K562 (cell line): ENCODE results near the gene SIRT2. TPM values are rescaled to one million over a fixed set of nuclear protein-coding genes. Genes with fewer than 3 reads are reported as not detected.

Experiments
- ATAC-seq: fragments of 200-7000 bp; cut with Tn5 transposase; 3 replicates; pipeline ENCODE4 v1.9.1; 2020; ENCODE audit warnings: moderate library complexity
- BruUV-seq: library from RNA; stranded (reverse); fragments of 400-500 nt; replicated peaks from 2 replicates; lab custom pipeline; 2021; lab: Mats Ljungman, UMichigan
- CTCF ChIA-PET: fragments of 300-600 bp; formaldehyde crosslinking; extraction: SDS; loops from one replicate; lab custom pipeline; 2021; ENCODE audit warnings: low intra/inter-chr PET ratio; lab: Yijun Ruan, JAX
- POLR2A ChIA-PET: fragments of 300-600, 350-650 bp; sonication (Branson Sonifier 250); formaldehyde crosslinking; extraction: SDS; loops from one replicate; lab custom pipeline; 2021; ENCODE audit warnings: antibody characterized with exemption, inconsistent platforms; lab: Yijun Ruan, JAX
- DNase-seq, 4 experiments: peaks; one replicate each; pipeline versions ENCODE4 v3.0.0 to v3.0.0-alpha.2; 2011 to 2018; ENCODE audit warnings: low spot score in 3 of 4, mixed read lengths in 3 of 4; ENCODE audit errors: extremely low read depth in 1 of 4
- FAIRE-seq: peaks from 2 replicates; lab custom pipeline; 2011; peaks lifted over from hg19 to GRCh38; lab: Jason Lieb, UNC
- H2AFZ ChIP-seq: 2 replicates; pipeline ENCODE4 v1.6.0; 2011; ENCODE audit warnings: low read depth, low read length, control low read depth, inconsistent platforms
- H3K27ac ChIP-seq: fragments of 200-600 bp; 3 replicates; pipeline ENCODE4 v1.8.0; 2011; ENCODE audit warnings: low read depth, mild to moderate bottlenecking, control low read depth, inconsistent platforms, low read length, moderate library complexity, mixed read lengths; ENCODE audit errors: extremely low read depth
- H3K27me3 ChIP-seq, 2 experiments: fragments of 300-600 bp in 1 of 2; 2 replicates in 1 of 2; 3 replicates in 1 of 2; pipeline versions ENCODE4 v1.6.0 to v1.8.0; 2011; ENCODE audit warnings: inconsistent platforms in 2 of 2, low read length in 2 of 2, mild to moderate bottlenecking in 1 of 2, mixed read lengths in 1 of 2, moderate library complexity in 1 of 2; ENCODE audit not compliant: control insufficient read depth in 2 of 2, insufficient read depth in 2 of 2
- H3K36me3 ChIP-seq: fragments of 300-600 bp; 3 replicates; pipeline ENCODE4 v1.8.0; 2011; ENCODE audit warnings: mild to moderate bottlenecking, low read length, inconsistent platforms; ENCODE audit not compliant: control insufficient read depth, insufficient read depth
- H3K4me1 ChIP-seq, 2 experiments: fragments of 200-600 bp in 1 of 2; replicated peaks in 1 of 2; 2 replicates in 1 of 2; 3 replicates in 1 of 2; pipeline versions ENCODE4 v1.5.1 to v1.8.0; 2011; ENCODE audit warnings: inconsistent platforms in 2 of 2, low read length in 2 of 2, mild to moderate bottlenecking in 1 of 2, mixed read lengths in 1 of 2, moderate library complexity in 1 of 2; ENCODE audit not compliant: control insufficient read depth in 2 of 2, insufficient read depth in 2 of 2
- H3K4me2 ChIP-seq: 2 replicates; pipeline ENCODE4 v1.6.1; 2011; ENCODE audit warnings: low read length, control low read depth, inconsistent platforms, mixed read lengths; ENCODE audit not compliant: insufficient read depth
- H3K4me3 ChIP-seq: fragments of 200-600 bp; sonication (generic), shearing (Covaris generic); 2 replicates; pipeline ENCODE4 v1.5.1; 2016; ENCODE audit warnings: control low read depth, inconsistent platforms
- H3K79me2 ChIP-seq: fragments of 200-600 bp; 3 replicates; pipeline ENCODE4 v1.8.0; 2011; ENCODE audit warnings: low read length, inconsistent platforms; ENCODE audit not compliant: control insufficient read depth, insufficient read depth
- H3K9ac ChIP-seq, 2 experiments: 2 replicates each; pipeline versions ENCODE4 v1.6.0 to v1.6.1; 2011; ENCODE audit warnings: low read depth in 2 of 2, low read length in 2 of 2, control low read depth in 1 of 2, inconsistent platforms in 1 of 2, mild to moderate bottlenecking in 1 of 2, mixed read lengths in 1 of 2; ENCODE audit not compliant: insufficient read depth in 1 of 2
- H3K9me1 ChIP-seq: one replicate; pipeline ENCODE4 v1.6.0; 2011; ENCODE audit warnings: inconsistent platforms, mild to moderate bottlenecking, low read length, moderate library complexity; ENCODE audit not compliant: control insufficient read depth, insufficient read depth
- H3K9me3 ChIP-seq: replicated peaks from 2 replicates; pipeline ENCODE4 v1.5.1; 2011; ENCODE audit warnings: low read depth, low read length, inconsistent platforms; ENCODE audit not compliant: control insufficient read depth, insufficient read depth
- H4K20me1 ChIP-seq: replicated peaks from 2 replicates; pipeline ENCODE4 v1.6.1; 2011; ENCODE audit warnings: low read length, inconsistent platforms, mixed read lengths; ENCODE audit not compliant: control insufficient read depth, insufficient read depth
- BMI1 ChIP-seq: fragments of 150-350 bp; IDR thresholded peaks from 2 replicates; pipeline ENCODE4 v1.6.1; 2014; ENCODE audit warnings: low read length
- GTF2A2 ChIP-seq: IDR thresholded peaks from 2 replicates; pipeline ENCODE4 v1.6.1; 2016; ENCODE audit warnings: mild to moderate bottlenecking, missing genetic modification characterization, missing compliant biosample characterization
- MCM2 ChIP-seq: fragments of 450-650 bp; IDR thresholded peaks from 2 replicates; pipeline ENCODE4 v1.6.1; 2017; ENCODE audit warnings: low read depth, mild to moderate bottlenecking
- PHF21A ChIP-seq: fragments of 450-650 bp; IDR thresholded peaks from 2 replicates; pipeline ENCODE4 v1.6.1; 2017; ENCODE audit warnings: low read depth, borderline replicate concordance
- PHTF2 ChIP-seq: fragments of 250-450 bp; sonication (Bioruptor Pico); IDR thresholded peaks from 2 replicates; pipeline ENCODE4 v1.5.0; 2021; ENCODE audit warnings: mild to moderate bottlenecking
- POLR2A ChIP-seq: fragments of 450-650 bp; conservative IDR thresholded peaks from 2 replicates; pipeline ENCODE4 v1.6.1; 2016
- PREB ChIP-seq: sonication (generic); formaldehyde crosslinking; IDR thresholded peaks from 2 replicates; pipeline ENCODE4 v1.8.1; 2023; ENCODE audit warnings: mild to moderate bottlenecking, missing genetic modification reagents
- SMARCB1 ChIP-seq: IDR thresholded peaks from 2 replicates; pipeline ENCODE4 v1.6.1; 2011; ENCODE audit warnings: improper control_type of control experiment, low read depth; ENCODE audit not compliant: insufficient read length
- SPI1 ChIP-seq: IDR thresholded peaks from 2 replicates; pipeline ENCODE4 v1.6.1; 2011; ENCODE audit warnings: low read depth, low read length, control low read depth, borderline replicate concordance
- SRSF3 ChIP-seq: fragments of 200-400 bp; formaldehyde crosslinking; IDR thresholded peaks from 2 replicates; pipeline ENCODE4 v1.6.1; 2016; ENCODE audit warnings: mild to moderate bottlenecking, low read length, moderate library complexity; ENCODE audit not compliant: insufficient read depth
- ZBTB40 ChIP-seq, 2 experiments: fragments of 450-650 bp in 1 of 2; sonication (generic) in 1 of 2; formaldehyde crosslinking in 1 of 2; IDR thresholded peaks; 2 replicates each; pipeline versions ENCODE4 v1.7.1 to v1.9.0; 2016 to 2022; ENCODE audit warnings: inconsistent platforms in 1 of 2, mild to moderate bottlenecking in 1 of 2, missing genetic modification reagents in 1 of 2
- ZEB2 ChIP-seq: fragments of 450-650 bp; IDR thresholded peaks from 2 replicates; pipeline ENCODE4 v1.6.1; 2016
- WGBS: fragments of 100-300 bp; shearing (Covaris generic); methylation state at CpG from one replicate; pipeline ENCODE4 v1.1.6; 2016; ENCODE audit warnings: low coverage, mixed read lengths; ENCODE audit not compliant: insufficient coverage; ENCODE audit errors: missing lambda C conversion rate; 5-methylcytosine and 5-hydroxymethylcytosine counted together
- in situ Hi-C: fragments of 300-500 bp; cut with MboI; formaldehyde crosslinking; loops from 4 replicates; pipeline ENCODE4 v1.15.0; 2018; ENCODE audit warnings: inconsistent platforms, mixed read lengths
- intact Hi-C: fragments of 100-400 bp; cut with micrococcal nuclease; formaldehyde crosslinking; loops from 2 replicates; pipeline ENCODE4 v1.14.2; 2022
- polyA plus RNA-seq, 8 experiments: library from polyadenylated mRNA; depleted of rRNA in 4 of 8; stranded (reverse) in 5 of 8; unstranded in 3 of 8; fragments of >200 nt; fragmentation: Nextera tagmentation in 2 of 8; fragmentation: Illumina TruSeq in 1 of 8; extraction: Ambion mirVana in 2 of 8; extraction: Trizol in 1 of 8; gene quantifications; 2 replicates each; pipeline versions ENCODE4 v1.2.1 to v1.2.3, GENCODE V29; 2011 to 2014; ENCODE audit warnings: inconsistent platforms in 1 of 8, missing spikeins in 1 of 8
- total RNA-seq, 7 experiments: library from RNA; depleted of rRNA in 6 of 7; stranded (reverse); fragments of >200 nt in 6 of 7; fragmentation: Illumina TruSeq in 2 of 7; extraction: Trizol in 2 of 7; gene quantifications; 2 replicates each; pipeline versions ENCODE4 v1.2.1 to v1.2.3, GENCODE V29; 2011 to 2021; ENCODE audit warnings: low replicate concordance in 1 of 7

The SIRT2 gene
- total and polyA plus RNA-seq, 9 of the 15 experiments (the other 6 are each of a cell fraction or from before 2014, with no cell fraction given): 2.3 to 35.2 (median 22.9) TPM

GRCh38 chr19:38912600-38913514, 13.4 kb upstream of the SIRT2 start:
- ATAC-seq: no peak
- TF ChIP-seq POLR2A: 0 out of 2 replicates have a peak, but pooled peaks have one; percentile 18
- TF ChIP-seq SMARCB1: no peak
- no peak for TF ChIP-seq MCM2
- TF ChIP-seq GTF2A2 (tag): no peak
- no peak for TF ChIP-seq ZBTB40 (IDR thresholded peaks at IDR 0.05)
- TF ChIP-seq ZBTB40 (CRISPR knock-in tag; IDR thresholded peaks at IDR 0.05): no peak
- 0 out of 2 replicates have a peak, but pooled peaks have one; percentile 20 for TF ChIP-seq SPI1
- TF ChIP-seq SRSF3: no peak
- TF ChIP-seq PREB (CRISPR knock-in tag): no peak
- no peak for TF ChIP-seq ZEB2
- TF ChIP-seq PHTF2 (CRISPR knock-in tag): no peak
- TF ChIP-seq PHF21A: no peak
- no peak for TF ChIP-seq BMI1

More at GRCh38 chr19:38912600-38913514, 13.4 kb upstream of the SIRT2 start:
- no peak for FAIRE-seq
- peaks cover 0 to 44% of the 10 kb centered on the region in 2 experiments; a peak in 3 of 5 replicates for H3K4me1 ChIP-seq
- CTCF ChIA-PET: no interaction called here
- no TSS peak for BruUV-seq
- H3K9me1 ChIP-seq: no peaks in the 10 kb centered on the region
- in situ Hi-C loops: no loop called here
- no peaks in the 10 kb centered on the region for H3K79me2 ChIP-seq
- DNase-seq: no peak
- H3K4me3 ChIP-seq: no peak overlapping the region
- H3K9ac ChIP-seq: 0 out of 4 replicates have a peak overlapping the region, but pooled peaks of 1 of the 2 experiments have one; percentile 54
- 82% methylated on average over 11 of the region's 12 CpGs for WGBS
- intact Hi-C loops: no loop called here
- no peak overlapping the region for H3K27ac ChIP-seq
- no peaks in the 10 kb centered on the region for H3K27me3 ChIP-seq
- H3K36me3 ChIP-seq: no peaks in the 10 kb centered on the region
- no peaks in the 10 kb centered on the region for H3K9me3 ChIP-seq
- H2AFZ ChIP-seq: no peak overlapping the region
- POLR2A ChIA-PET: no interaction called here
- H4K20me1 ChIP-seq: no peaks in the 10 kb centered on the region
- no peak overlapping the region for H3K4me2 ChIP-seq
